Measurements from ENCODE around the gene TTC8.
A peak's percentile ranks its signal among the peaks of the same experiment; 100 is the strongest.
"Not testable (repeated sequence)": the region's sequence is repeated elsewhere in the genome, so short reads cannot be mapped to it uniquely, and the experiment has no call there.

TTC8 gene

GRCh38 chr14:88825503-88825902 is 1.1 kb downstream of the TTC8 start:
- DNase-seq = no peak

GRCh38 chr14:88829188-88829587 is 4.7 kb downstream of the TTC8 start:
- no peak for DNase-seq

DNA sequence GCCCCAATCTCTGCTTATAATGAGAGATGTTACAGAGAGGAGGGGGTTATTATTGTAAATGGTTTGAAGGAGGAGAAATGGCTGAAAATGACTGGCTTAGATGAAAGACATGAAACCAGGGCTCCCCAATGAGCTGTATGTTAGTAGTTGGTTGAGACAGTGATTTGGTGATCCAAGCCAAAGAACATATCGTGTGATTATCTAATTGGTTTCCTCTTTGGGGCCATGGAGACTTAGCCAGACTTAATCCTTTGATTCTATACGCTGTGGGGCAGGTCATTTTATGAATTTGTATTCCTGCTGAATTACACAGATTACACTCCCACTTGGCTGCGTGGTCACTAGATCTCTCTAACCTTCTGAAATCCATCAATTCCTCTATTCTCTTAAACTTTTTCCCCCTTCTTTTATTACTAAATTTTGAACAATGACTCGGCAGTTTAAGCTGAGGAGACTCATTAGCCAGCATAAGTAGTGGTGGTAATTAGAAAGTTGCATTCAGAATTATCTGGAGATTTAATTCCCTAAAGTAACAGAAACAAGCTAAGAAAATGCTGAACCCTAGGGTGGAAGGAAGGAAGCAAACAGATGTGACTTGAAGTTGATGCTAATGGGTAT is 5.3 kb downstream of the TTC8 start:
- DNase-seq = no peak

- peak; percentile 65 for DNase-seq
Measured at GRCh38 chr14:88831284-88831683, 6.8 kb downstream of the TTC8 start.

- DNase-seq = peak; percentile 77
Measured at GRCh38 chr14:88834883-88835431, 10.5 kb downstream of the TTC8 start.

- DNase-seq = peak; percentile 9
Measured at GRCh38 chr14:88835661-88836060, 11.2 kb downstream of the TTC8 start.

DNA sequence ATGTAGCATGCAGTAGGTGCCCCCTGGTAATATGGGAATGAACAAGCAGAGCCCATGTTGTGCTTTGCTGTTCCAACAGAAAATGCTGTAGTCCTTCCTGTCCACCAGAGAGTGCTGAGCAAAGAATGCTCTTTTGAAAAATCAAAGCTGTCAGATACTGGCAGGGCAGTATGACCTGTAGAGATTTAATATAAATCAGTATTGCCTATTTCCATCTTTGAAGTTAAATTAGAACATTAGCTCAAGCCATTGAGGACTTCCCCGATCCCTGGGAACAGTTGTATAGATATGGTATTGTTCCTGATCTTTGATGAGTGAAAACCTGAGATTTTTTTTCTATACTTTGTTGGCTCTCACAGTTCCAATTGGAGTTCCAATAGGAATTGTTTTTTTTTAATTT is 13.0 kb downstream of the TTC8 start:
- DNase-seq = no peak

GRCh38 chr14:88838015-88838414 is 13.6 kb downstream of the TTC8 start:
- DNase-seq = no peak

DNA sequence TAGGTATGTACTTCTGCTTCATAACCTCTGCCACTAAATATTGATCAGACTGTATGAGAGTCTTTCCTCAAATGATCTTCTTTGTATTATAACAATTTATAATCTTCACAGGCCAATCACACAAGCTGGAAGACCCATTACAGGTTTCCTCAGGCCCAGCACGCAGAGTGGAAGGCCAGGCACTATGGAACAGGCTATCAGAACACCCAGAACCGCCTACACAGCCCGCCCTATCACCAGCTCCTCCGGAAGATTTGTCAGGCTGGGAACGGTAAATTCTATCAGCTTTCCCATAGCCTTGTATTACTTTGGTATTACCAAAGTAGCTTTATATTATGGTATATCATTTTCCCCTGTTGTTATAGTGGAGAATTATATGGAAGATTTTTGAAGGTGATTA is 16.5 kb downstream of the TTC8 start:
- DNase-seq = no peak

DNA sequence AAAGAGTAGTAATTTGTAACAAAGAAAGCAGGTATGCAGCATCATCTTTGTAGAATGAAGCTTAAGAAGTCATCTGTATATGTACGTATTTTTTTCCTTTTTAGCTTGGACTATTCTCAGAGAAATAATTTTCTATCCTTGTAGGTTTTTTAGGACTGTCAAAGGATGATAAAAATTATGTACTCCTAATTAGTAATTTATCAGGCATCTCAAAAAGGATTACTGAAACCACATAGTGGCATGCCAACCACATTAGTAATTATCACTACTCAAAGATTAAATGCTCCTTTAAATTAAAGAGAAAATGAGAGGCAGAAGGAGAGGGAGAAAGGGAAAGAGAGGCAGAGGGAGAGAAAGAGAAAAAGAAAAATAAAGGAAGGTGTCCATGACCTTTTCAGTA is 17.3 kb downstream of the TTC8 start:
- DNase-seq = peak; percentile 69

GRCh38 chr14:88842414-88842813 is 18.0 kb downstream of the TTC8 start:
- DNase-seq = no peak

- DNase-seq = no peak
Measured at GRCh38 chr14:88844980-88845491, 20.6 kb downstream of the TTC8 start.

GRCh38 chr14:88848571-88848970 is 24.1 kb downstream of the TTC8 start:
- peak; percentile 42 for DNase-seq

DNA sequence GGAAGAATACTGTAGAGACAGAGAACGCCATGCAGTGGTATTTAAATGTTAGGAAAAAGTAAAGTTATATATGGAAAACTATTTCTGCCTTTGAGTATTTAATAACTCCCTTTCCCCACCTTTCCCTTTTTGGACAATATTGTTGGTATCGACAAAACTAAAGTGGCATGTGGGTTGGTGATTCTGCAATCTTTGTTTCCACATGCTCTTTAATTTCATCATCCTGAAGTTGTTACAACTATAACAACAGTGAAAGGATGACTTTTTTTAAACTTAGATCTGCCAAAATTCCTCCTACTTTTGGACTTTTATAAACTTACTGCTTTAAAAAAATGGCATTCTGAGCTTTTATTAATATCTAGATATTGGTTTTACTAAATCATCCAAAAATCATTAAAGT is 25.3 kb downstream of the TTC8 start:
- DNase-seq = no peak

DNA sequence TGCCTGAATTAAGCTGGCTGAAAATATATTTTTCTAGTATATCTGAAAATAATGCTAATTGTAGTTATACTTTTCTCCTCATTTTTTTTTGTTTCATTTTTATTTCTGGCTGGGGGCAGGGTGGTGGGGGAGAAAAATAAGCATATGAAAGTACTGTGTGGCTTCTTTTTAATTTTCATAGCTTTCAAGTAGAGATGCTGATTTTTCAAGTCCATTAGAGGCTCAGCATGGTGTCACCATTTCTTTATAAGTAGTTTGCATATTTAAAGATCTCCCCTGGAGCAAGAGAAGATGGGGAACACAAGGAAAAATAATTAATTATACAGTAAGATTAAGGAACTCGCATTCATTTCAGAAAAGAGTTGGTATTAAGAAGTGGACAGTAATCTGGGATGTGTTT is 27.1 kb downstream of the TTC8 start:
- DNase-seq = no peak

GRCh38 chr14:88852632-88853031 is 28.2 kb downstream of the TTC8 start:
- no peak for DNase-seq

DNA sequence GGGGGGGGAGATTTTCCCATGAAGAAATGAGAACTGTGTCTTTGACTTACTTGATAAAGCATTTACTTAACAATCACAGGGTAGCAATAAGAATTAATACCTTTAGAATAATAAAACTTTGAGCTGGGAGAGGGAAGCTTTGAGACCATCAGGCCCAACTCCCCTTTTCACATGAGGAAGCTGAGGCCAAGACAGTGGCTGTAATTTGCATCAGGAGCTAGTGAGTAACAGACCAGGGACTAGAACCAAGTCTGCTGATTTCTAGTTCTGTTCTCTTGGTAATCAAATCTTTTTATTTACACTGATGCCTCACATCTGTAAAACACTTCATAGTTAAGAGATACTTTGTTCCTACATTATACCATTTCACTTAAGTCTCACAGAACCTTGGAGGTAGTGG is 28.7 kb downstream of the TTC8 start:
- no peak for DNase-seq

DNA sequence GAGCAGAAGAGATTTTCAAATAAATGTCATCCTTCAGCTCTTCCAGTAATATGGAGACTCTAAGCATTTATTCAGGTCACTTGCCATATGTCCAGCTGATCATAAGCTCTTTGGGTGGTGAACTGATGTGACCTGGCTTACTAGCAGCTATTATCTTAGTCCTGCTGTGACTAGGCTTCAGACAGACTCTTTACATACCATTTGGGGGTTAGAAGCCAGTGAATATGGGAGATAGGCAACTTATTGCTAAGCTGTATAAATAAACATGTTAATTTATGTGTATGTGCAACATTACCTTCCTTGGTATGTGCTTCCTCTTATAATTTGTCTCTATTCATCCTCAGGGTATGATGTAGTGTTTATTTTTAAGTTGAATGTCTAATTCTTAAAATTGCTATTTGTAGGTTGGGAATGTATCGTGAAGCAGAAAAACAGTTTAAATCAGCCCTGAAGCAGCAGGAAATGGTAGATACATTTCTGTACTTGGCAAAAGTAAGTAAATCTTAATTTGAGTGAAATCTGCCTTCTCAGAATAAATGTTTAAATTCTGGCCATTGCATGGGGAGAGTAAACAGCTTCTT is 32.4 kb downstream of the TTC8 start:
- DNase-seq = peak; percentile 52

GRCh38 chr14:88857861-88858260 is 33.4 kb downstream of the TTC8 start:
- DNase-seq = not testable (repeated sequence)

- DNase-seq = not testable (repeated sequence)
Measured at GRCh38 chr14:88859118-88859517, 34.7 kb downstream of the TTC8 start.

DNA sequence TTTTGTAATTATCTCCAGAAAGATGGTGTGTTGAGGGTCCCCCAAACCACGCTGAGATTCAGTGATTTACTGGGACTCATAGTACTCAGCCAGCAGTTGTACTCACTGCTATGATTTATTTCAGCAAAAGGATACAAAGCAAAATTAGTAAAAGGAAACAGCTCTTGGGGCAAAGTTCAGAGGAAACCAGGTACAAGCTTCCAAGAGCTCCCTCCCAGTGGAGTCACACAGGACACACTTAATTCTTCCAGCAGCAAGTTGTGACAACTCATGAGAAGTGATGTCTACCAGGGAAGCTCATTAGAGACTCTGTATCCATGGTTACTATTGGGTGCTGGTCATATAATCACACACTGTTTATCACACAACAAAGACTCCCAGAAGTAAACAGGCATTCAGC is 38.7 kb downstream of the TTC8 start:
- no peak for DNase-seq

DNA sequence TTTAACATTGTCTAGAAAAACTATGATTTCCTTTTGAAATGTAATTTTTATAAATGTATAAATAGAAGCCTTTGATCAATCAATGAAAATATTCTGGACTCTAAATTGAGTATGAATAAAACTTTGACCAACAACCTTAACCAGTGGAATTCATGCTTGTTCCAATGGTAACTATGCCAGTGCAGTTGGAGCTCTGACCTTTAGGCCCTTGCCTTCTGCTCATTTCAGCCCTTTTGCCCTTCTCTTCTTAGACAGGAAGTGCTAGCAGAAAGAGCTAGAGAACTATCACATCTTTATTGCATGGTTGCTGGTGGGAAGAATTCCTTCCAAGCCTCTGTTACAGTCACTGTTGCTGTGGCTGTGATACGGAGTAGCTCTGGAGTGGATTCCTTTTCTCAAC is 39.7 kb downstream of the TTC8 start:
- no peak for DNase-seq

GRCh38 chr14:88866305-88866704 is 41.9 kb downstream of the TTC8 start:
- DNase-seq = peak; percentile 33

DNA sequence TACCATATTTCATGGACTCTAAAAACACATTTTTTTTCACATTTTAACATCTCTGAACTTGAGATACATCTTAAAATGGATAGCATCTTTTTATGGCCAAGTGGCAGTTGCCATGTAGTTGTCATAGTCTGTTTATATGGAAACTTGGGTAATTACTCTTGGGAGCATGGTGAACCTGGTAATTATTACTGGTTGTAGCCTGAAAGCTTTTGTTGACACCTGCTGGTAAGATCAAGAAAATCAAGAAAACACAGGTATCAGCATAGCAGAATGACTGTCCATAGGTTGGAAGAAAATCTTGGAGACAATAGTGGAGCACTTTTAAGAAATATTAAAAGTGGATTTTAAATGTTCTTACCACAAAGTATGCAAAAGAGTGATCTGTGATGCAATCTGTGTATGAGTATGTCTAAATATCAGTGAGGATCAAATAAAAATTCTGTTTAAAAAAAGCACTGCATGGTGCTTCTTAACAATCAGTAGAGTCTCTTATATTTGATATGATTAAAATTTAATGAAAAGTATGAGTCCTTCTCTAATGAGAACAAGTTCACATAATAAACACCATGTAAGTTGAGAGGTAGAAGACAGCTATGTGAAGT is 44.2 kb downstream of the TTC8 start:
- DNase-seq = peak; percentile 28

Measured in fibroblast of skin of right quadriceps (primary cell).